Gastroesophageal sphincter (tissue), 4 donors: ENCODE data around the gene KLRG1. TPM values are rescaled to one million over a fixed set of nuclear protein-coding genes. Genes with fewer than 3 reads are reported as not detected.

Source experiments
- ATAC-seq: fragments of 150-250 bp; one replicate; pipeline ENCODE4 v1.9.1; 2016; ENCODE audit warnings: mild to moderate bottlenecking, moderate library complexity
- H3K27ac ChIP-seq, 4 donors: fragments of 200-600 bp; sonication (generic) in 3 of 4; 1 replicate in 3 of 4; 2 replicates in 1 of 4; pipeline ENCODE4 v1.5.1; 2016 to 2019
- H3K27me3 ChIP-seq: fragments of 200-600 bp; sonication (generic); one replicate; pipeline ENCODE4 v1.5.1; 2019
- H3K36me3 ChIP-seq, 2 donors: fragments of 200-600 bp; sonication (generic); one replicate each; pipeline ENCODE4 v1.5.1; 2019; ENCODE audit warnings: control low read depth in 1 of 2
- H3K4me1 ChIP-seq, 3 donors: fragments of 200-600 bp; sonication (generic); 1 replicate in 2 of 3; 2 replicates in 1 of 3; pipeline ENCODE4 v1.5.1; 2016 to 2019; ENCODE audit warnings: control low read depth in 2 of 3
- H3K4me3 ChIP-seq, 2 donors: fragments of 200-600 bp; sonication (generic); one replicate each; pipeline ENCODE4 v1.5.1; 2019; ENCODE audit warnings: mild to moderate bottlenecking in 1 of 2, moderate library complexity in 1 of 2
- H3K9me3 ChIP-seq, 3 donors: fragments of 200-600 bp; sonication (generic); one replicate each; pipeline ENCODE4 v1.5.1; 2017 to 2019; ENCODE audit warnings: control low read depth in 2 of 3
- CTCF ChIP-seq, 4 experiments: fragments of 200-600 bp in 2 of 4; fragments of 450-650 bp in 2 of 4; sonication (generic) in 1 of 4; IDR thresholded peaks; one replicate each; pipeline ENCODE4 v1.5.1; 2017 to 2019; ENCODE audit warnings: antibody characterized with exemption in 4 of 4, mild to moderate bottlenecking in 2 of 4, moderate library complexity in 2 of 4
- EP300 ChIP-seq: sonication (generic); formaldehyde crosslinking; IDR thresholded peaks from one replicate; pipeline ENCODE4 v1.6.1; 2017; ENCODE audit warnings: antibody characterized with exemption, mild to moderate bottlenecking
- POLR2A ChIP-seq, 2 donors: fragments of 450-650 bp; IDR thresholded peaks; one replicate each; pipeline ENCODE4 v1.6.1; 2017; ENCODE audit warnings: antibody characterized with exemption in 2 of 2, mild to moderate bottlenecking in 2 of 2, moderate library complexity in 1 of 2
- POLR2AphosphoS5 ChIP-seq: sonication (generic); formaldehyde crosslinking; IDR thresholded peaks from one replicate; pipeline ENCODE4 v1.6.1; 2017; ENCODE audit warnings: antibody characterized with exemption
- WGBS, 2 donors: methylation state at CpG; one replicate each; pipeline ENCODE4 v1.1.5; 2018; ENCODE audit warnings: low coverage in 1 of 2; 5-methylcytosine and 5-hydroxymethylcytosine counted together
- total RNA-seq, 4 donors: library from RNA; depleted of rRNA; stranded (reverse); fragments of >200 nt; gene quantifications; one replicate each; pipeline ENCODE4 v1.1.0, GENCODE V29; 2016

Gene KLRG1
- 1 to 10 TPM in 2 of 4 donors, under 1 TPM in 1, not detected in 1; 0.45 to 5.7 (median 1.6) TPM for total RNA-seq

- Histone ChIP-seq H3K27ac (no peak within 1 kb of the TSS), H3K9me3 (no peaks in the 10 kb centered on the region), H3K27me3 (no peaks in the 10 kb centered on the region), H3K36me3 (no peaks in the 10 kb centered on the region), H3K4me1 (no peaks in the 10 kb centered on the region), H3K4me3 (no peak within 1 kb of the TSS)
- 76 to 88% methylated on average over 2 of the region's 2 CpGs for WGBS, 2 donors
- no peak for ATAC-seq
- TF ChIP-seq EP300 = no peak
- TF ChIP-seq CTCF (IDR thresholded peaks at IDR 0.05) = no peak
- no peak for TF ChIP-seq POLR2A (IDR thresholded peaks at IDR 0.05)
- TF ChIP-seq POLR2AphosphoS5 = no peak
These were observed at the start of gene KLRG1 for GRCh38 chr12:8989413-8989812. KLRG1 (plus strand) TSS chr12:8989546; CDS start chr12:8989636, 90 bp downstream.

- no peak for ATAC-seq
- no peaks in the 10 kb centered on the region for H3K9me3 ChIP-seq
These were observed 47.5 kb upstream of the KLRG1 start for GRCh38 chr12:8941691-8942478.

GRCh38 chr12:8943565-8944186 is 45.7 kb upstream of the KLRG1 start:
- no peak for ATAC-seq
- Histone ChIP-seq H3K27me3 (no peaks in the 10 kb centered on the region), H3K4me3 (no peak overlapping the region), H3K27ac (no peak overlapping the region), H3K36me3 (peaks cover 12 to 59% of the 10 kb centered on the region in 2 donors), H3K4me1 (peaks cover 0 to 21% (median 4%) of the 10 kb centered on the region in 3 donors), H3K9me3 (no peaks in the 10 kb centered on the region)
- no peak for TF ChIP-seq POLR2AphosphoS5
- no peak for TF ChIP-seq POLR2A (IDR thresholded peaks at IDR 0.05)
- TF ChIP-seq EP300 = no peak
- no peak for TF ChIP-seq CTCF (IDR thresholded peaks at IDR 0.05)
- 88 to 93% methylated on average over 7 to 9 of the region's 10 CpGs for WGBS, 2 donors

More at GRCh38 chr12:8941691-8942478, 47.5 kb upstream of the KLRG1 start:
- 70 to 74% methylated on average over 3 to 4 of the region's 5 CpGs for WGBS, 2 donors
- peaks cover 0 to 3% (median 0%) of the 10 kb centered on the region in 3 donors for H3K4me1 ChIP-seq
- H3K4me3 ChIP-seq = no peak overlapping the region
- no peak overlapping the region for H3K27ac ChIP-seq
- no peak for TF ChIP-seq POLR2A (IDR thresholded peaks at IDR 0.05)
- no peak for TF ChIP-seq CTCF (IDR thresholded peaks at IDR 0.05)
- no peak for TF ChIP-seq EP300
- TF ChIP-seq POLR2AphosphoS5 = no peak
- peaks cover 12 to 77% of the 10 kb centered on the region in 2 donors for H3K36me3 ChIP-seq
- no peaks in the 10 kb centered on the region for H3K27me3 ChIP-seq

- no peaks in the 10 kb centered on the region for H3K27me3 ChIP-seq
- no peak for ATAC-seq
- TF ChIP-seq EP300 (no peak), POLR2A (IDR thresholded peaks at IDR 0.05) (no peak), CTCF (IDR thresholded peaks at IDR 0.05) (no peak), POLR2AphosphoS5 (no peak)
- 40 to 67% methylated on average over 1 of the region's 1 CpG for WGBS, 2 donors
- H3K27ac ChIP-seq = no peak overlapping the region
- H3K9me3 ChIP-seq = no peaks in the 10 kb centered on the region
- peaks cover 0 to 38% (median 4%) of the 10 kb centered on the region in 3 donors for H3K4me1 ChIP-seq
- H3K4me3 ChIP-seq = no peak overlapping the region
- peaks cover 12 to 46% of the 10 kb centered on the region in 2 donors for H3K36me3 ChIP-seq
These were observed 42.6 kb upstream of the KLRG1 start for GRCh38 chr12:8946733-8947132.
